HG03432 (cell line): ENCODE results near the gene NUS1.
"Not testable (repeated sequence)": the region's sequence is repeated elsewhere in the genome, so short reads cannot be mapped to it uniquely, and the experiment has no call there.

Source experiments
- ATAC-seq: cut with Tn5 transposase; IDR thresholded peaks from one replicate; pipeline ENCODE4 v1.9.1; 2021; ENCODE audit warnings: mild to moderate bottlenecking, moderate library complexity; ENCODE audit not compliant: unreplicated experiment

Gene NUS1

DNA sequence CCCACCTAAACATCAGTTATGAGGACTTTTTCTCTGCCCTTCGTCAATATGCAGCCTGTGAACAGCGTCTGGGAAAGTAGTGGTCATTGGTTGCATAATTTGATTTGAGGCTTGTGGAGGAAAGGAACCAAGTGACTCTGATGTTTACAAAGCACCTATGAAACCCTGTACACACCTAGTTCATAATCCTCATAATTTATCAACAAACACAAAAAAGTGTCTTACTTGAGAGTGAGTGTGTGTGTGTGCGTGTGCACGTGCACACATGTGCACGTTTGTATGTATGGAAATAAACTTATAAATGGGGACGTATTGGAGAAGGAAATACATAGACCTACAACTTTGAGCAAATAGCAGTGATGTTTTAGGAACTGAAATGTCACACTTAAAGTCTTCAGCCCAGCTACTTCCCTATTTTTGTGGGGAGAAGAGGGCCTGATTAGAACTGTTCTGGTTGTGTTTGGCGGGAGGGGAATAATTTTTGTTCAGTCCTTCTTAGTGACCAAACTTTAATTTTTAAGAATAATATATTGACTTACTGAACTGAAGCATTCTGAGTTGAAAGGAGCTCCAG lies 31.8 kb downstream of the NUS1 start:
- ATAC-seq: not testable (repeated sequence)

DNA sequence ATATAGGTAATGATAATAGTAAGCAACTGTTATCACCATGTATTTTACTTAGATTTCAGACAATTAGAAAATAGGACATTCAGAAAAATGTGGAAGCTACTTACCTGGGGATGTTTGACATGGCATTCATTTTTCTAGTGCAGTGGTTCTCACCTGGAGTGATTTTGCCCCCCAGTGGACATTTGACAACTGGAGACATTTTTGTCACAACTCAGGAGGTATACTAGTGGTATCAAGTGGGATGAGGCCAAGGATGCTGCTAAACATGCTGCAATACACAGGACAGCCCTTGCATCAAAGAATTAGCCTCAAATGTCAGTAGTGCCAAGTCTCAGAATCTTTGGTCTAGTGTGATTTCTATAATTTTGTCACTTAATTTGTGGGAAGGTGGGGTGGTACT lies 36.1 kb downstream of the NUS1 start:
- ATAC-seq: no peak

DNA sequence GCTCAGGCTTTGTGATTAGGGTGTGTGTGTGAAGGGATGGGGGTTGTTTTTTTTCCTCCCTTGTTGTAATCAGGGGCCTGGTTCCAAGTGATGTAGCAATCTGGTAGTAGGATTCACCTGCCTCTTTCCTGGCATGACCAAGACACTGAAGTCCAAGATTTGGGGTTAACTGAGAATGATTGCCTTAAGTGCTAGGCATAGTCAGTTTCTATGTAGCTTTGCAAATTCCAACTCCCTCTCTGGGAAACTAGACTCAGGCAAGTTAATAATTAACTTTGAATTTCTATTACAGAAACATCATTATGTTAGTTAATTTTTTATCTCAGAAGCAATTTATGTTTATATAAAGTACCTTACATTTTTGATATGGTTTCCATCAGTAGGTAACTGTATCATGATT lies 43.6 kb downstream of the NUS1 start:
- ATAC-seq: no peak

DNA sequence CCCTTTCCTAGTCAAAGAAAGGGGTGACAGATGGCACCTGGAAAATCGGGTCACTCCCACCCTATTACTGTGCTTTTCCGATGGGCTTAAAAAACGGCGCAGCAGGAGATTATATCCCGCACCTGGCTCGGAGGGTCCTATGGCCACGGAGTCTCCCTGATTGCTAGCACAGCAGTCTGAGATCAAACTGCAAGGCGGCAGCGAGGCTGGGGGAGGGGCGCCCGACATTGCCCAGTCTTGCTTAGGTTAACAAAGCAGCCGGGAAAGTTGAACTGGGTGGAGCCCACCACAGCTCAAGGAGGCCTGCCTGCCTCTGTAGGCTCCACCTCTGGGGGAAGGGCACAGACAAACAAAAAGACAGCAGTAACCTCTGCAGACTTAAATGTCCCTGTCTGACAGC lies 46.3 kb downstream of the NUS1 start:
- not testable (repeated sequence) for ATAC-seq

DNA sequence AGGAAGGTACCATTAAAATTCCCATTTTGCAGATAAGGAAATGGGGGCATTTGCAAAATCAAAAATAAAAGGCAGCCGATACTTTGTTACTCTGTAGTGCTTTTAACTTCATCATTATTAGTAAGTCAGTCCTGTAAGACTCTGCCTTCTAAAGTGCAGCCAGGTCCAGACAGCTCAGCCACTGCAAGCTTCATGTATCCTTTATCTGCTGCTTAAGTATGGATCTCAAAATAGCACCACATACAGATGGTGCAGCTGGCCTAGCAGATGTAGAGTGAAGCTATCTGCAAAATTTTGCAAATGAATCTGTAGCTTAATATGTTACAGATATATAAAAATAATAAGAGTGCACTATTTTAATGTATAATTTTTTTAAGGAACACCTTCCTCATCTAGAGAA lies 53.4 kb downstream of the NUS1 start:
- no peak for ATAC-seq

DNA sequence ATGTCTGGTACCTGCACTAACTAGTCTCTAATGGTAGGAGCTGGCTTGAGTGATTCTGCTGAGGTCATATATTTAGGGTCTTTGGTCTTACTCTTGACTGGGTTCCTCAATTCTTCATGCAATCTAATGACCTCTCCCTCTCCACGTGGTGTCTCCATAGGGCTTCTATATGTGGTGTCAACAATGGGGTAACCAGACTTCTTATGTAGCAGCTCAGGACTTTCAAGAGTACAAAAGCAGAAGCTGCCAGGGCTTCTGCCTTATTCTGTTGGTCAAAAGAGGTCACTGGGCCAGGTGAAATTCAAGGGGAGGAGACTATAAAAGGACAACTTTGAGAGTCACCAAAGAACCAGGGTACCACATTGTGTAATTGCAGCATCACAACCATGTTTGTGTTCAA lies 54.3 kb downstream of the NUS1 start:
- ATAC-seq: no peak

DNA sequence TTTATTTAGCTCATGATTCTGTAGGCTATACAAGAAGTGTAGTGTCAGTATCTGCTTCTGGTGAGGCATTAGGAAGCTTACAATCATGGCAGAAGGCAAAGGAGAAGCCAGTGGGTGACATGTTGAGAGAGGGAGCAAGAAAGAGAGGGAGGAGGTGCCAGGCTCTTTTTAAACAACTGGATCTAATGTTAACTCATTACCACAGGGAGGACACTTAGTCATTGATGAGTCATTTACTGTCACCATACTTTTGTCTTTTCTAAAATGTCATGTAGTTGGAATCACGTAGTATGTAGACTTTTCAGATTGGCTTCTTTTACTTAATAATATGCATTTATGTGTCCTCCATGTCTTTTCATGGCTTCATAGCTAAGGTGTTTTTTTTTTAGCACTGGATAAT lies 58.1 kb downstream of the NUS1 start:
- no peak for ATAC-seq

DNA sequence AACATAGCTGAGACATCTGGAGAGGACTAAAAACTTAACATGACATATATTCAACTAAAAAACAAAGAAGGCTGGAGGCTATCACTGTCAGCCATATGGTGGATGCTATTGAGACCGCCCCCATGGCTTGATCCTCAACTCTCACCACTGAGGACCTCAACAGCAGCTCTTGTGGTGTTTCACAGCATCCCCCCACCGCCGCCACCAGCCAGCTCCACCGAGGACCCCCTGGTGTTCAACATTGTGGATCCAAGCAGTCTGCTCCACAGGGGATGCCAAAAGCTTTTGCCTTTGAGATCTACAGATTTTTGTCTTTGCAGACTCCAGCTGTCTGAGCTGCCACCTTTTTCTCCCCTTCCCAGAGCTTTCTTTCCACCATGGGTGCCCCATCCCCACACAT lies 64.6 kb downstream of the NUS1 start:
- ATAC-seq: no peak

DNA sequence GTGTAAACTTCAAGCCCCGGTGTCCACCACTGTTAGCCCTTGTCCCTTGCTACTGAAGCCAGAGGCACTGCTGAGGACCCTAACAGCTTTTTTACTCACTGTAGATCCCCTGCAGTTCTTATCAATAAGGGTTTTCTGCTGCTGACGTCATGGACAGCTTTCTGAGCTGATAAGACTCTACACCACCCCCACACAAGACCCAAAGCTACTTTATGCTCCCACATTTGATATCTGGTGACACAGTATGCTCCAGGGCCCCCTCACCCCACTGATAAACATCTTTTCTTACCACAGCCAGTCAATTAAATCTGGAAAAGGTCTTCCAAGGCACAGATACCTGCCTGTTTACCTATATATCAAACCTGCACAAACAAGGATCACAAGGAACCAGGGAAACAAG lies 65.3 kb downstream of the NUS1 start:
- no peak for ATAC-seq

DNA sequence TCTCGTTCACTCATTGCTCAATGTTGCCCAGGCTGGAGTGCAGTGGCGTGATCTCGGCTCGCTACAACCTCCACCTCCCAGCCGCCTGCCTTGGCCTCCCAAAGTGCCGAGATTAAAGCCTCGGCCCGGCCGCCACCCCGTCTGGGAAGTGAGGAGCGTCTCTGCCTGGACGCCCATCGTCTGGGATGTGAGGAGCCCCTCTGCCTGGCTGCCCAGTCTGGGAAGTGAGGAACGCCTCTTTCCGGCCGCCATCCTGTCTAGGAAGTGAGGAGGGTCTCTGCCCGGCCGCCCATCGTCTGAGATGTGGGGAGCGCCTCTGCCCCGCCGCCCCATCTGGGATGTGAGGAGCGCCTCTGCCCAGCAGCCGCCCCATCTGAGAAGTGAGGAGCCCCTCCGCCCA lies 75.4 kb downstream of the NUS1 start:
- not testable (repeated sequence) for ATAC-seq
